Subcutaneous adipose tissue (tissue), 4 donors: Measurements from ENCODE around the gene CEP295NL. TPM values are rescaled to one million over a fixed set of nuclear protein-coding genes. Genes with fewer than 3 reads are reported as not detected.

ENCODE experiments used
- total RNA-seq, 4 donors: library from RNA; depleted of rRNA; stranded (reverse); fragments of >200 nt; gene quantifications; one replicate each; pipeline ENCODE4 v1.1.0, GENCODE V29; 2016
- TF ChIP-seq, protein P1 (sequence below): fragments of 450-650 bp; IDR thresholded peaks from one replicate; pipeline ENCODE4 v1.5.1; 2016; ENCODE audit warnings: low read depth, mild to moderate bottlenecking, control low read depth, antibody characterized with exemption, moderate library complexity

The CEP295NL gene
- total RNA-seq, 4 donors from 2014 or later, result 5.4 to 7.3 (median 6.4) TPM

DNA sequence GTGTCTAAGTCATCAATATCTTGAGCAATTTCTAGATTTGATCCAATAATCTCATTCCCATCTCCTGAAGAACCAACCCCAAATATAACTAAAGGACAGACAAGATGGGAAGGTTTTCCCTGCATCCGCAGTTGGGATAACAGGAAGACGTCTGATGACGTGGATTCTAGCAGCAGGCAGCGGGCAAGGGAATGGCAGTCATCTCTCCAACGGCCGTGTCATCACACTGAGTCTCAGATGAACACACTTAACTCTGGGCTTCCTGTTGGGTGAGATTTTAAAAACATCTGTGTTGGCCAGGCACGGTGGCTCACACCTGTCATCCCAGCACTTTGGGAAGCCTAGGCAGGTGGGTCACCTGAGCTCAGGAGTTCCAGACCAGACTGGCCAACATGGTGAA, 43.1 kb upstream of the CEP295NL start:
- TF ChIP-seq, protein P1, sequence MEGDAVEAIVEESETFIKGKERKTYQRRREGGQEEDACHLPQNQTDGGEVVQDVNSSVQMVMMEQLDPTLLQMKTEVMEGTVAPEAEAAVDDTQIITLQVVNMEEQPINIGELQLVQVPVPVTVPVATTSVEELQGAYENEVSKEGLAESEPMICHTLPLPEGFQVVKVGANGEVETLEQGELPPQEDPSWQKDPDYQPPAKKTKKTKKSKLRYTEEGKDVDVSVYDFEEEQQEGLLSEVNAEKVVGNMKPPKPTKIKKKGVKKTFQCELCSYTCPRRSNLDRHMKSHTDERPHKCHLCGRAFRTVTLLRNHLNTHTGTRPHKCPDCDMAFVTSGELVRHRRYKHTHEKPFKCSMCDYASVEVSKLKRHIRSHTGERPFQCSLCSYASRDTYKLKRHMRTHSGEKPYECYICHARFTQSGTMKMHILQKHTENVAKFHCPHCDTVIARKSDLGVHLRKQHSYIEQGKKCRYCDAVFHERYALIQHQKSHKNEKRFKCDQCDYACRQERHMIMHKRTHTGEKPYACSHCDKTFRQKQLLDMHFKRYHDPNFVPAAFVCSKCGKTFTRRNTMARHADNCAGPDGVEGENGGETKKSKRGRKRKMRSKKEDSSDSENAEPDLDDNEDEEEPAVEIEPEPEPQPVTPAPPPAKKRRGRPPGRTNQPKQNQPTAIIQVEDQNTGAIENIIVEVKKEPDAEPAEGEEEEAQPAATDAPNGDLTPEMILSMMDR, result no peak

- TF ChIP-seq, protein P1, result no peak
Observed at GRCh38 chr17:78944956-78945355, 42.0 kb upstream of the CEP295NL start.

DNA sequence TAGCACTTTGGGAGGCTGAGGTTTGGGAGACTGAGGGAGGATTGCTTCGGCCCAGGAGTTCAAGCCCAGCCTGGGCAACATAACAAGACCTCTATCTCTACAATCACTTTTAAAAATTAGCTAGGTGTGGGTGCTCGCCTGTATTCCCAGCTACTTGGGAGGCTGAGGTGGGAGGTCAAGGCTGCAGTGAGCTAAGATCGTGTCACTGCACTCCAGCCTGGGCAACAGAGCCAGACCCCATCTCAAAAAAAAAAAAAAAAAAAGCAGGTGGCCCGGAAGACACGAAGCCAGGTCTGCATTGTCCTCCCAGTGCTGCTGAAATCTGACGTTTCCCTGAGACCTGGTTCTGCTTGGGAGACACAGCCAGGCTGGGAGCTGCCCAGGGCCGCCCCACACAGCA, 41.0 kb upstream of the CEP295NL start:
- TF ChIP-seq, protein P1, result no peak

DNA sequence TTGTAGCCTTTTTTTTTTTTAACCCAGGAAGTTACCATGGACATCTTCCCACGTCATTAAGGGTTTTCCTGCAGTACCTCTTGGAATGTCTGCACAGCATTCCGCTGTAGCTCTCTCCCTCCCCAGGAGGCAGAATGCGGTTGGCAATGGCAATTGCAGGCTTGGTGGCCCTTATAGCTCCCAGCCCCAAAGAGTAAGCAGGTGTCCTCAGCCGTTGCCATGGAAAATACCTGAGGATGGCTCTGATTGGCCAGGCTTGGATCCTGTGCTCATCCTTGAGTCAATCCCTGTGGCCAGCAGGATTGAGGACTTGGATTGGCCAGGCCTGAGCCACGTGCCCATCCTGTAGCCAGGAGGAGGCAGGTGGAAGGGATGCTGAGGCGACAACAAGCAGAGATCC, 37.7 kb upstream of the CEP295NL start:
- TF ChIP-seq, protein P1, result no peak

DNA sequence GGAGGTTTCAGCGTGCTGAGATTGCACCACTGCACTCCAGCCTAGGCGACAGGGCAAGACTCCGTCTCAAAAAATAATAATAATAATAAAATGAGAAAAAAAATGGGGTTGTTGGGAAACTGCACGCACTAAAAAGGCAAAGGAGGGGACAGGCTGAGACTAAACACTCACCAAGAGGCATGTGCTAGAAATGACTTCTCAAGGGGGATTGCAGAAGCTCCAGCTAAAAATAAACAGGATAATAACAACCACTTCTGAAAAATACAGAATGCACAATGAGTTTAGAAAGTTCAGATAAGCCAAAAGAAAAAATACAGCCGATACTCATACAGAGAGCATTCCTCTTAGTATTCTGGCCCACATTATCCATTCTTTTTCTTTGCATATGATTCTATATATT, 37.3 kb upstream of the CEP295NL start:
- TF ChIP-seq, protein P1, result no peak

- TF ChIP-seq, protein P1, result no peak
Observed at GRCh38 chr17:78939615-78940014, 36.6 kb upstream of the CEP295NL start.

DNA sequence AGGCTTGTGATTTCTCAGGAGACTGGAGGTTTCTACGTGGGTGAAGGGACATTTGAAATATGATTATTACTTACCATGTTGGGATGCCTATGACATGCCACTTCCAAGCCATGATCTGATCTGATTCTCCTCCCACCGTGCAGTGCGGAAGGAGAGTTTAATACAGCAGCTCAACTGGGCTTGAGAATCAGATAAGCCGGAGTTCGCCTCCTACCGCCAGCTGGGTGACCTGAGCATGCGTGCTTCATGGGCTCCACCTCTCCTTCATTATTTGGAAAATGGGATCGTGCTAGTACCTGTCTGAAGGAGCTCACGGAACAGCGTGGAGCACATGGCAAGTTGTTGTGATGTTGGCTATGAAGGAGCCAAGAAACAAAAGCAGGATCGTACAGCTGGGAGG, 34.6 kb upstream of the CEP295NL start:
- TF ChIP-seq, protein P1, result no peak
